ENCODE results near the gene CCDC178.

CCDC178 gene

DNA sequence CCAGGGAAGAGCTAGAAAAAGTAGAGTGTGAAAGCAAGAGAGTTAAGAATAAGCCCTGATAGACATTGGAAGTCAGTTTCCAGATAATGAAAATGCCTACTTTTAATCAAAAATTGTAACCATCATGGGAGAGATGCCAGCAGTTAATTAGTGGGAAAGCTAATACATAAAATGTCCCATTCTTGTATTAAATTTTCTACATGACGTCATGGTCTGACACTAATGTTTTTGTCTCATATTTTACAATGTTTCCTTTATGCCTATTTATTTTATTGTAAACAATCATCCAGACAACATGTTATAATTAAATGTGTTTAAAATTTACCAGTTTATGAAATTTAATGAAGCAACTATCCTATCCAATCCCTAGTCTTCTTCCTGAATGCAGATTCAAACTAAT is 26.3 kb upstream of the CCDC178 start:
- TF ChIP-seq, protein P1, sequence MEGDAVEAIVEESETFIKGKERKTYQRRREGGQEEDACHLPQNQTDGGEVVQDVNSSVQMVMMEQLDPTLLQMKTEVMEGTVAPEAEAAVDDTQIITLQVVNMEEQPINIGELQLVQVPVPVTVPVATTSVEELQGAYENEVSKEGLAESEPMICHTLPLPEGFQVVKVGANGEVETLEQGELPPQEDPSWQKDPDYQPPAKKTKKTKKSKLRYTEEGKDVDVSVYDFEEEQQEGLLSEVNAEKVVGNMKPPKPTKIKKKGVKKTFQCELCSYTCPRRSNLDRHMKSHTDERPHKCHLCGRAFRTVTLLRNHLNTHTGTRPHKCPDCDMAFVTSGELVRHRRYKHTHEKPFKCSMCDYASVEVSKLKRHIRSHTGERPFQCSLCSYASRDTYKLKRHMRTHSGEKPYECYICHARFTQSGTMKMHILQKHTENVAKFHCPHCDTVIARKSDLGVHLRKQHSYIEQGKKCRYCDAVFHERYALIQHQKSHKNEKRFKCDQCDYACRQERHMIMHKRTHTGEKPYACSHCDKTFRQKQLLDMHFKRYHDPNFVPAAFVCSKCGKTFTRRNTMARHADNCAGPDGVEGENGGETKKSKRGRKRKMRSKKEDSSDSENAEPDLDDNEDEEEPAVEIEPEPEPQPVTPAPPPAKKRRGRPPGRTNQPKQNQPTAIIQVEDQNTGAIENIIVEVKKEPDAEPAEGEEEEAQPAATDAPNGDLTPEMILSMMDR (IDR thresholded peaks at IDR 0.05; ENCODE audit: low read depth, low read length): no peak
- DNase-seq (ENCODE audit: extremely low read depth, low read depth): no peak

DNA sequence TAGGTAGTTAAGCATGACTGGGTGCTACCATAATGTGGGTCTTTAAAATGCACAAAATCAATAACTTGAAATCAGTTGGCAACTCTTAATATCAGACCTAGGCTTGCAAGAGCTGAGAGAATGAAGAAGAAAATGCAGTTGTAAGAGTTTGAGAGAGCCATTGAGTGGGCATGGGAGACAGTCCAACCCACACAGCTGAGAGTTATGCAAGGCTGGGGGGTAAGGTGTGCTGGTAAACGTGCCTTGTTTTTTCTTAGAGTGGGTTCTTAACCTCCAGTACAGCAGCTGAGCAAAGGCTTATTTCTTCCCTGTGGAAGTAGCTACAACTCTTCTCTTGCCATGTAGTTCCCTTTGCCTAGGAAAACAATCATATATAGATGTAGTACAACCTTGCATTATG is 20.2 kb upstream of the CCDC178 start:
- no peak for DNase-seq (ENCODE audit: extremely low read depth, low read depth)
- TF ChIP-seq, protein P1 (IDR thresholded peaks at IDR 0.05; ENCODE audit: low read depth, low read length): no peak

DNA sequence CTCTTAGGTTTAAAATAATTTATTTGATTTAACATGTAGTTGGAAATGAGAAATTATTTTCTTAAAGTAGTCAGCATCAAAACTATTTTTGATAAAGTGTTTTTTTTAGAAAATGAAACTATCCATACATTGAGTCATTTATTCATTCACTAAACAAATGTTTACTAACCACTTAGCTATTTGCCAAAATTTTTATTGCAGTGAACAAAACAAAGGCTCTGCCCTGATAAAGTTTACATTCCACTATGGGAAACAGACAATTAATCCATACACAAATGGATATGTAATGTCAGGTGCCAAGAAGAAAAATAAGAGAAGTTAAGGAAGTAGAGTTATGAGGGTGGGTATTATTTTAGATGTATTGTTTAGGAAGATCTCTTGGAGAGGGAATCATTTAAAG is 19.1 kb upstream of the CCDC178 start:
- no peak for DNase-seq (ENCODE audit: extremely low read depth, low read depth)
- TF ChIP-seq, protein P1 (IDR thresholded peaks at IDR 0.05; ENCODE audit: low read depth, low read length): no peak

DNA sequence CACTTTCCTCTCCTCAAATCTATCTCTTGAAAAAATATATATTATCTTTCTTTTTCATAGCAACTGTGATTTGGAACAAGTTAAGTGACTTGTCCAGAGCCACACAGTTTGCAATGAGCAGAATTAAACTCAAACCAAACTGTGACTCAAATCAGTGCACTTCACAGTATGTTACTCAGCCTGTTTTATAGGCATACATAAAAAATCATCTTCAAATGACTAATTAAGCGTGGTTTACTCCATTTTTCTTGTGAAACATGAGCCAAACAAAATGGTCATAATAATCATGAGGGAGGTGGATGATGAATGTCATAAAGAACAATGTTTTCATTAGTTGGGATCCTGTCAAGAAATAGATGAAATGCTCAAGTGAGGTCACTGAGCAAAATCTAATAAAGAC is 6.1 kb upstream of the CCDC178 start:
- TF ChIP-seq, protein P1 (IDR thresholded peaks at IDR 0.05; ENCODE audit: low read depth, low read length): no peak
- no peak for DNase-seq (ENCODE audit: extremely low read depth, low read depth)

DNA sequence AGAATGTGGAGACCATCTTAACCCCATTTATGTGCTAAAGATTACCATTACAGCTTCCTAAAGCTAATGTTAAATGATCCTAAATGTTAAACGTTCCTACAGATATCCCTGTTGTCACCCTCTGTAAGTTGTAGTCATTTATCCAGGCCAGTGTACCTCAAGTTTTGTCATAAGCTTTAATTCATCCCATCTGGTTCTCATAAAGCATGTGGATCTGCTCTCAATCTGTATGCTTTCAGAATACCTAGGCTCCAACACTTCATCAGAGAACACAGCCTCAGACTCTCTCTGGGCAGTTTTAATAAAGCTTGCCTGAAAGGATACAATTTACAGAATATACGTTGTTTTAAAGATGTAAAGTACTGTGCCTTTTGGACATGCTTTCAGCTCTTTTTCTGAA is 4.2 kb upstream of the CCDC178 start:
- no peak for DNase-seq (ENCODE audit: extremely low read depth, low read depth)
- TF ChIP-seq, protein P1 (IDR thresholded peaks at IDR 0.05; ENCODE audit: low read depth, low read length): no peak

DNA sequence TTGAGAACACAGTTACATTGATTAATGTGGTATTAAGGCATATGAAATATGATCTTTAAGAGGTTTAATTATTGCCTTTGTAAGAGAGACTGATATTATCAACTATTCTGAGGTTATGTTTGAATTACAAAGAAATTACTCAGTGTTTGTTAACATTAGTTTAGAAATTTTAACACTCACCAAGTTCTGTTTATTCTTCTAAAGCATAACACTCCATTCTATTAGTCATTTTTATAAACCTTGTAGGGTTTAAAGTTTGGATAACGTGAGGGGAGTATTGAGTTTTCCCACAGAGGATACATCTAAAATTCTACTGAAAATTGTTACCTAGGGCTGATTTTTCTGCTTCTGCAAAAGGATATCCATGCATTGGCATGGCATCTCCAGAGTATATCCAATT is 7.7 kb downstream of the CCDC178 start:
- TF ChIP-seq, protein P1 (IDR thresholded peaks at IDR 0.05; ENCODE audit: low read depth, low read length): no peak
- DNase-seq (ENCODE audit: extremely low read depth, low read depth): no peak

DNA sequence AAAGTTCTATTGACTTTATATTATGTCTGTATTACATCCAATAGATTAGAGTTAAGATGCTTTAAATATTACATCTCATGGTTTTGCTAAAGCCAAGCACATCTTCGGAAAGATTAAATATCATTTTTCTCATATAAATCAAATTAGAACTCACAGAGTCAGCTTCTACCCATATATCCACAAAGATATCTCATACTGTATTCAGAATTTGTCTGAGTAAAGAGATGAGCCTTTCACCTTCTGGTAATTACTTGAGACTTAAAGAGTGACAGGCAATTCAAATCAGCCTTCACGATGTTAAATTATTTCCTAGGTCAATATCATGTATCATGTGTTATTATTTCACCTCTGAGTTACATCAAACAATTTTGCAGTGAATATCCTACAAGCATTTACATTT is 13.0 kb downstream of the CCDC178 start:
- DNase-seq (ENCODE audit: extremely low read depth, low read depth): no peak
- TF ChIP-seq, protein P1 (IDR thresholded peaks at IDR 0.05; ENCODE audit: low read depth, low read length): no peak
